NT2/D1 (cell line): ENCODE data around the gene COL1A1.

Experiments used
- YY1 ChIP-seq: IDR thresholded peaks from 2 replicates; pipeline ENCODE4 v1.6.1; 2011; ENCODE audit not compliant: insufficient read length, insufficient read depth
- ZNF274 ChIP-seq: IDR thresholded peaks from 2 replicates; pipeline ENCODE4 v1.6.1; 2011; ENCODE audit warnings: mild to moderate bottlenecking, low read depth, low read length

DNA sequence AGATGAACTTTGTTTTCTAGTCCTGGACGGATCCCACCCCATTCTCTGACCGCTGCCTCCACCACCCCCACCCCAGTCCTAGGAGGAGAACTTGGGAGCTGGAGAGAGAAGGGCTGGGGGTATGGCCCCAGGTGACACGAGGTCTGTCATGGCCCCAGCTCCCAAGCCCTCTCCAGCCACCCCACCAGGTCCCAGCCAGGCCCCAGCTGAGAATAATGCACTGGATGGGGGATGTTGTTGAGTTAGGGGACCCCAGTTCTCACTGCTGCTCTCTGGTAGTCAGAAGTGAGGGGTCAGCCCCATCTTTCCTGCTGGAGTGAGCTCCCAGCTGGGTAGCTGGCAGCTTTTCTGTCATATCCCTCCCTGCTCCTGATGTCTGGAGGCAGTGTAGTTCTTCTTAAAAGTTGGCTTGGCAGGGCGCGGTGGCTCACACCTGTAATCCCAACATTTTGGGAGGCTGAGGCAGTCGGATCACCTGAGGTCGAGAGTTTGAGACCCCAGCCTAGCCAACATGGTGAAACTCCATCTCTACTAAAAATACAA, 4.6 kb upstream of the COL1A1 start:
- no peak for TF ChIP-seq YY1
- TF ChIP-seq ZNF274 = no peak
